OCI-M2 (cell line): ENCODE data around the gene ZNHIT1.

Experiments
- DNase-seq: peaks from one replicate; lab custom pipeline; 2025; ENCODE audit not compliant: unreplicated experiment; lab: John Stamatoyannopoulos, UW

Gene ZNHIT1

DNA sequence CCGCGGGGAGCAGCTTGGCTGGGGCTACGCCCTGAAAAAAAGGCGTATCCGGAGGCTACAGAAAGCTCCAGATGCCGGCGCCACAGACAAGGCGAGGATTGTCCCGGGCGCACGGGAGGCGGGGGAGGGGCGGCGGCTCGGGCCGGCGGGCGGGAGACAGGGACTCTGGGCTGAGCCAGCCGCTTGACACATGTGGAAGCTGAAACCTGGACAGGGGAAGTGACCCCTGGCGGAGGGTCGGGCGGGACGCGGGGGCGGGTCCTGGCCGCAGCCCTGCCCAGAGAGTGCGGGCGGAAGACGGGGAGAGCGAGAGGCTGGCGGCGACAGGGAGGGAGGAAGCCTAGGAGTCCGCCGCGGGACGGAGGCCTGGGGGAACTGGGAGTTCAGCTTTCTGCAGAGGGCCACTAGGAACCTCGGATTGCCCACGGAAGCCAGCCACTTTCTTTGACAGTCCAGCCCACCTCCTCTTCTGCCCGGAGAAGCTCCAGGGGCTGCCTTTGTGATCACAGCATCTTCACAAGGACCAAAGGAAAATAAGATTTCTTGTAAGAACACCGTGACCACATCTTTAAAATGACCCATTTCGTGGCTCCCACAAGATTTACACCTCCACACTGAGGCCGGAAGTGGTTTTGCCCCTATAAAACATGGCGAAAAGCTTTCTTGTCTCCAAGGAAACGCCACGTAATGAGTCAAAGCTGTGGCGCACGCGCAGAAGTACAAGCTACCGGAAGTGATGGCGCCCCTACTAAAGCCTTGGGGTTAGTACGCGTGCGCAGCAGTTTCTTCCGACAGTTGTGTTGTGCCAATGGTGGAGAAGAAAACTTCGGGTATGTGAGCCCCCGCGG is at the start of gene ZNHIT1, which contains the start of gene PLOD3:
ZNHIT1 (plus strand) TSS at position 778 of the 848 bp plus-strand sequence; CDS start at position 809, 31 bp downstream.
PLOD3 (minus strand) TSS at position 194 of the 848 bp plus-strand sequence. CDS start 307 bp downstream, outside the sequence.
- peak; percentile 87 for DNase-seq

- DNase-seq: no peak
Observed at GRCh38 chr7:101168412-101169049, 49.4 kb upstream of the ZNHIT1 start.

DNA sequence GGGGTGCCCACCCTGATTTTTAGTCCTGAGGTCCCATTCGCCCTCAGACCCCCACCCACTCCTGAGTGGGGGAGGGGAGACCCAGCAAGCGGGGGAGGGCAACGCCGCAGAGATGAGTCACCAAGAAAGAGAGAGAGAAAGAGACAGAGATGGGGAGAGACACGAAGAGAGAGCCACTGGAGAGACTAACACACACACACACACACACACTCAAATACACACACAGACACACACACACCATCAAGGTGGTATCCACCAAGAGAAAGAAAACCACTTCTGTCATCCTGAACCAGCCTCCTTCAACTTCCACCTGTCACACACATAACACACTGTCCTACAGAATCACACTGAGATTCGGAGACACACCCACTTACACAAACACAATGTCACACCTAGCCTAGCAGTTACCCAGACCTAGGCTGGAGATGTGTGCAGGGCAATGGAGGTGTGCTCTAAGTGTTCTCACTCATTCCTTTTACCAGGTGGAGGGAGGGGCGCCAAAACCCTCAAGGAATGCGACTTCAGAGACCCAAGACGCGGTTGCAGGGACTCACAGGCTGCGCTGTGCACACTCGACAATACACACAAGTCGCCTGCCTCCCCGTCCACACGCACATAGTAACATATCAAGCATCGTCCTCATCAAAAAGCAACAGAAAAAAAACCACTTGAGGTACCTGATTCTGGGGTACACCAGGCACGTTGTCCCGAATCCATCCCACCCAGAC is 48.7 kb upstream of the ZNHIT1 start:
- no peak for DNase-seq

DNA sequence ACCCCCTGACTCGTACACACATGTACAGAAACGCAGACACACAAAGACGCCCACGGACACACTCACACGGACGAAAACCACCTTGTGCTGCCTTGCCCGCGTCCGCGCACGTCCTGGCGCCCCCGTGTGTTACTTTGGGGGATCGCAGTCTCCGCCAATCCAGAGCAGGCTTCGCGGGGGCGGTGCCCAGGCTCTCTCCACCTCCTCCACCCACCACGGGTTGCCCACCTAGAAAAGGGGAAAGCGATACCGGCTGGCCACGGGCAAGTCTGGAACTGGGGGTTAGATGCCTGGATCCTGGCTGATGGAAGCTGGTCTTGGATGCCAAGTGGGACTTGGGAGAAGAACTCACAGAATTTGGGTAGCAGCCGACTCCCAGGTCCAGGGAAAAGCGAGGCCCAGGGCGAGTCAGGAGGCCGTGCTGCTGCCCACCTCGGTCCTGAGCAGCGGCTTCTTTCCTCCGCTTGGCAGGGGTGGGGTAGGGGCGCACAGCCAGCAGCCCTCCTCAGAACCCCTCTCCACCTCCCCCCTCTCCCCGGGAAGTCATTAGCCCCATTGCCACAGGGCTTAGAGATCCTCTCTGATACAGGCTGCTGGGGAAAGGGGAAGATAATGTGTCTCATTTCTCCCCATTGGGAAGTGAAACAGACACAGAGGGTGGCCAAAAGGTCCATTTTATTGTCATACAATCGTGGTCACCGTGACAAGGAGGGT is 48.0 kb upstream of the ZNHIT1 start:
- DNase-seq: no peak

DNA sequence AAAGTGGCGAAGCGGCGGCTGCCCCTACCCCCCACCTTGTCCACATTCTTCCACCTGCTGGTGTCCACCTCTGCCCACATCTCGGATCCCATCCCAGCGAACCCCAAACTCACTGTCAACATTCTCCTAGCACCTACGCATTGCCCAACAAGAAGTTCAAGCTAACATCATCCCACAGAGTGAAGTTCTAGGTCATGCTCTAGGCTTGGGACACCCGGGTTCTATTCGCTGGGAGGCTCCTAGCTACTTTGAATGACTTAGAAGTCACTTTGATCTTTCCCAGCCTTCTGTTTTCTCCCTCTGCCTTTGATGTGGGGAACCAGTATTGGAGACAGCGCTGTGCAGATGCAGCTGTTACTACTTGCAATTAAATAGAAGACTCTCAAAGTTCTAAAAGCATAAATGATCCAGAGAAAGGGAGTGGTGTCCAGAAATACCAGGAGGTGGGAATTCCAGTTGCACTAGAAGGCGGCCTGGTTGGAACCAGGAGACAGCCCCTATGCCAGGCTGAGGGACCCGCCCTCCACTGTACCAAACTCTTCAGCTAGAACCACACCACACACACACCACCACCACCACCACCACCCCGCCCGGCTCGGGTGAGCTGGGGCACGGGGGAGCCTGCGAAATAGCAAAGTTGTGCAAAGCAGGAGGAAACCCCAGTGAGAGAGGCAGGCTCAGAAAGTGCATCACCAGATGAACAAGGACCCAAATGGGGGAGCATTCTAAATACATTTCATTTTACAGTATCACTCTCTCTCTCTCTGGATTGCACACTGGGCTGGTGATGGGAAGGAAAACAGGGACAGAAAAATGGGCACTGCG is 47.1 kb upstream of the ZNHIT1 start:
- no peak for DNase-seq

GRCh38 chr7:101171442-101171837 is 46.5 kb upstream of the ZNHIT1 start:
- no peak for DNase-seq

DNA sequence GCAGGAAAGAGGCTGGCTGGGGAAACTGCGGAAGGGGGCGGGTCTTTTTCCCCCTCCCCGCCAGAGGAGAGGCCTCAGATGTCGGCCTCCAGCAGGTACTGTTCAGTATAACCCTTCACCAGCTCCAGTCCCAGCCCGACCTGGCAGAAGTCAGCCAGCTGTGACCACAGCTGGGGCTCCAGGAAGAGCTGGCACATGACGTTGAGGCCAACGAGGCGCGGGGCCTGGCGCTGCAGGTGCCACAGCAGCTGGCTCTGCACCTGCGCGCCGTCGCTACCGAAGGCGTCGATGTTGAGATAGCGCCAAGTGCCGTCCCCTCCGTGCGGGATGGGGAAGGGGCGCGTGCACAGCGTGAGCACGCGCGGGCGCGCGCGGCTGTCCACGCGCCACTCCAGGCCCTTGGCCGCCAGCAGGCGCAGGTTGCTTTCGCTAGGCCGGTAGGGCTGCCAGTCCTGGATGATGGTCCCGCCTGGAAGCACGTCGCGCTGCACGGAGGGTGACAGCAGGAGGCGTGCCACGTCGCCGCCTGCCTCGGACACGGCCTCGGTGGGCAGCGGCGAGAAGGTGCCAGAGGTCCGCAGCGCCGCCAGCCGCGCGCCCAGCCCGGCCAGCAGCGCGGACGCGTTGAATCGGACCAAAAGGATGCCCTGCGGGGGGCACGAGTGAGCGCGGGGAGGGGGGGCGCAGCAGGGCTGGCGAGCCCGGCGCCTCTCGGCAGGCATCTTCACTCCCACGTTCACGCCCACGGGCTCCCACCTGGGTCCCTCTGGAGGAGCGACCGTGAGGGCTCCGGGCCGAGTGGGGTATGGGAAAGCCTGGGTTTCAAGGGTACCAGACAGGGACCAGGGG is 45.7 kb upstream of the ZNHIT1 start:
- DNase-seq: no peak

GRCh38 chr7:101172854-101173751 is 44.9 kb upstream of the ZNHIT1 start:
- DNase-seq: no peak

DNA sequence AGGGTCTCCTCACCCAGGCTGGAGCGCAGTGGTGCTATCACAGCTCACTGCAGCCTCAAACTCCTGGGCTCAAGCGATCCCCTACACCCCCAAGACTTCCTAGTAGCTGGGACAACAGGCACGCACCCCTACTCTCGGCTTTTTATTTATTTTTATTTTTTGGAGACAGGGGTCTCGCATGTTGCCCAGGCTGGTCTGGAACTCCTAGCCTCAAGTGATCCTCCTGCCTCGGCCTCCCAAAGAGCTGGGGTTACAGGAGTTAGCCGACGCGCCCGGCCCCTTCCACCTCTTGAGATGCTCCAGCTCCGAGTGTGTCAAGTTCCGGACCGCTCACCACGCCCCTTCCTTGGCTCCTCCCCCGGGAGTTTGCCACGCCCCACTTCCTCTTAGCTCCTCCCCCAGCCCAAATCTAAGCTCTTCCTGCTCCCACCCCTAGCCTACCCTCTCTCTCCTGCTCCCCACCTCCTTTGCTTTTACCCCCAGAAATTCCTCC is 44.2 kb upstream of the ZNHIT1 start:
- DNase-seq: no peak

DNA sequence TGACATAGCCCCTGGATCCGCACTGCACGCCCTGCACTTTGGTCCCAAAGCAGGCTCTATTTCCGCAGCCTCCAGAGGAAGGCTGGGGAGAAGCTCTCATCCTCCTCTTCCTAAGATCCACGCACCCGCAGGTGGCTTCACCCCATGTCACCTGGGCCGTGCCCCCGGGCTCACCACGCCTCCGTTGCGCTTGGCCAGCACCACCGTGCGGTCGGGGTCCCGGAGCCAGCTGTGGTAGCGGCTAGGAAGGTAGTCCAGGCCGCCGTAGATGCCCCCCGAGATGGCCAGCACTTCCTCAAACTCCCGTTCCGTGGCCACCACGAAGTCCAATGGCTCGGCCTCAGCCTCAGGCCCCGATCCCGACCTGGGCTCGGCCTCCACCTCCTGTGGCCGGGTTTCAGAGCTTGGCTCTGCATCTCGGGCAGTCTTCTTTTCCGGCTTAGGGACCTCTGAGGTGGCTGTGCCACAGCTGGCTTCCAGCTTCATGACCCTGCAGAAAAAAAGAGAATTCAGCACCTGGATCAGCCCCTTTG is 43.6 kb upstream of the ZNHIT1 start:
- DNase-seq: no peak

DNA sequence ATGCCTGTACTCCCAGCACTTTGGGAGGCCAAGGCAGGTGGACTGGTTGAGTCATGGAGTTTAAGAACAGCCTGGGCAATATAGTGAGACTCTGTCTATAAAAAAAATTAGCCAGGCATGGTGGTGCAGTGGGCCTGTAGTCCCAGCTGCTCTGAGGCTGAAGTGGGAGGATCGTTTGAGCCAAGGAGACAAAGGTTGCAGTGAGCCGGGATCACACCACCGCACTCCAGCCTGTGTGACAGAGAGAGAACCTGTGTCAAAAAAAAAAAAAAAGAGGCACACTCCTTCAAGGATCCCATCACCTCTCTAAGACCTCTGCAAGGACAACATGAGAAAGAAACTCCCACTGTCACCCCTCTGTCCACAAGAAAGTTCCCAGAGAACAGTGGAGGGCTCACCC is 42.3 kb upstream of the ZNHIT1 start:
- no peak for DNase-seq

GRCh38 chr7:101177644-101178043 is 40.3 kb upstream of the ZNHIT1 start:
- DNase-seq: no peak

DNA sequence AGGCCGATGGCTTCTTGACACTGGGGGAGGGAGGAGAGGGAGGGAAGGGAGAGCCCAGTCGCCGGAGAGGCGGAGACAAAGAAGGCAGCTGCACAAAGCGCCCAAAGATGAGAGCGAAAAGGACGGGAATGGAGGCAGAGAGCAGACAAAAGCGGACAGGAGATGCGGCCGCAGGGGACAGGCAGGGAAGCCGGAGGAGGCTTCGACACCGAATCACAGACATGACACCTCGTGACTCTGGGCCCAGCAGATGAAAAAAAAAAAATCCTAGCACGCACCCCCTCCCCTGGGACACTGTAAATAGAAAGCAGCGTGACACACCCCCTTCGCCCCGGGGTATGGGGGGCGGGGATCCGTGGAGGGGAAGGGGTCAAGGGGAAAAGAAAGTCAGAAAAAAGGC is 38.8 kb upstream of the ZNHIT1 start:
- DNase-seq: no peak

DNA sequence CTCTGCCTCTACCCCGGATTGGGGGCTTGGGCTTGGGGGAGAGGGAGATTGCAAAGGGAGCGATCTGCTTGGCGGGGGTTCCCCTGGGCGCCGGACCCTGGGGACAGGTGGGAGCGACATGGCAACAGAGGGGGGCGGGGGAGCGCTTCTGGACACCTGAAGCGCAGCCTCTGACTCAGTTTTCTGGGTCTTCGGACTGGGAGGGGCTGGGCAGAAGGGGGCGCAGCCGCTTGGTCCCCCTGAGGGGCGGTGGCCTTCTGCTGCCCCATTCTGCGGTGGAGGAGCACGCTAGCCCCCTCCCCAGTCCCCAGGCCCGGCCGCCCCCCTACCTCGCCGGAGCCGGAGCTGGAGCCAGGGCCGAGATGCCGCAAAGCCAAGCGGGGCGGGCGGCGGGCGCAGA is 38.3 kb upstream of the ZNHIT1 start:
- no peak for DNase-seq

DNA sequence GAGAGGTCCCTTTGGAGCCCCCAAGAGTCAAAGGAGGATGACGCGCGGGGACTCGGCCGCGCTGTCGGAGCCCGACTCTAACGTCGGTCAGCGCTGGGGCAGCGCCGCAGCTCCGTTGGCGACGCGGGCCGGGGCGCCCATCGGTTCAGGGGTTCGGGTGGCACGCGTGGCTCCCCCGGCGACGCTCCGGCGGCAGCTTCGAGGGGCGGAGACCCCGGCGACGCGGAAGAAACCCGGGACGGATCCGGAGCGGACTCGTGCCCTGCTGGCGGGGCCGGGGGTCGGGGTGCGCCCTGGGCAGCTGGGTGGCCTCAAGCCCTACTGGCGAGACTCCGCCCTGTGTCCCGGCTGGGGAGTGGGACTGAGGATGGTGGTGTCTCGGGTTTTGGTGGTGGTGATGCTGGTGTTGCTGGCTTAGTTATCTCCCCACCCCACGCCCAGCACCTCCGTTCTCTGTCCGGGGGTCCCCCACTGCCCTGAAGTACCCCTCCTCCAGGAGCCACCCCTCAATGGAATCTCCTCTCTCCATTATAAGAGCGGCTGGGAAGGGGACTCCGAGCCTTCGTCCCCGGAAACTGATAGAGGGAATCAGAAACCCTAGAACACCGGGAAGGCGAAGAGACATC is 37.7 kb upstream of the ZNHIT1 start, which contains the start of gene NAT16:
NAT16 (minus strand) TSS at position 164 of the 626 bp plus-strand sequence. CDS start 5,486 bp downstream, outside the sequence.
- DNase-seq: no peak

DNA sequence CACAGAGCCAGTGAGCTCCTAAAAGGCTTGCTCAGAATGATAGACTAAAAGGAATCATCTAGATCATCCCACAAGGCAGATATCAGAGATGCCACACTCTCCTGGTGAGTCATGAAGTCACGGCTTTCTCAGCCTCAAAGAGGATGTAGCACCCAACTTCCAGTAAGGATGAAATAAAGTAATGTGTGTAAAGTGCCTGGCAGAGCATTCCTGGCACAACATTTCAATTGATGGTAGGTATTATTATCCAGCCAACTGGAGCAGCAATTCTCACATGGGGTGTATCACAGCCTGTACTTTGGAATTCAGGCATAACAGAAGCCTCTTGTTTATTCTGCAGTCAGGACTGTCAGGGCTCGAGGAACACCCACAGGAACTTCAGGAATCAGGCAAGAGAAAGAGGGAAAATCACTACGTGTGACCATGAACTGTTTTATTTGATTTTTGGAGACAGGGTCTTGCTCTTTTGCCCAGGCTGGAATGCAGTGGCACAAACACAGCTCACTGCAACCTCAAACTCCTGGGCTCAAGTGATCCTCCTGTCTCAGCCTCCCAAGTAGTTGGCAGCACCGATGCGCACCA is 32.6 kb upstream of the ZNHIT1 start:
- DNase-seq: no peak

DNA sequence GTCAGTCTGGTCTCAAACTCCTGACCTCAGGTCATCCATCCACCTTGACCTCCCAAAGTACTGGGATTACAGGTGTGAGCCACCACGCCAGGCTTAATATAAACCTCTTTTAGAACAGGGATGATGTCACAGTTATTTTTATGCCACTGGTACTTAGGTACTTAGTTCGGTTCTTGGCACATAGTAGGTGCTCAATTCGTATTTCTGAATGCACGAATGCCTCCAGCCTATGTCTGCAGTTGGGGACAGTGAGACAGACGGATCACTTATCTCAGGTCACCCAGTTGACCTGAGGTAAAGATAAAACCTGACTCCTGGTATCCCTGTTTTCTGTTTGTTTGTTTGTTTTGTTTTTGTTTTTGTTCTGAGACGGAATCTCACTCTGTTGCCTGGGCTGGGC is 31.8 kb upstream of the ZNHIT1 start:
- no peak for DNase-seq
